Upper lobe of left lung (tissue), 6 donors: ENCODE results near the gene ARID4B. TPM values are rescaled to one million over a fixed set of nuclear protein-coding genes. Genes with fewer than 3 reads are reported as not detected.

Source experiments
- ATAC-seq, 2 donors: fragments of 200-7000 bp; cut with Tn5 transposase; one replicate each; pipeline ENCODE4 v1.9.1; 2022; ENCODE audit warnings: mild to moderate bottlenecking in 2 of 2, moderate library complexity in 2 of 2; ENCODE audit not compliant: low FRiP score in 2 of 2
- DNase-seq, 2 donors: peaks; one replicate each; pipeline ENCODE4 v3.0.0-alpha.2; 2019 to 2020
- H3K27ac ChIP-seq, 4 donors: fragments of 200-600 bp; sonication (generic); one replicate each; pipeline ENCODE4 v1.5.1; 2016 to 2019
- H3K27me3 ChIP-seq, 4 donors: fragments of 200-600 bp; sonication (generic); one replicate each; pipeline ENCODE4 v1.5.1; 2017 to 2019
- H3K36me3 ChIP-seq, 4 donors: fragments of 200-600 bp; sonication (generic); one replicate each; pipeline ENCODE4 v1.5.1; 2016 to 2019
- H3K4me1 ChIP-seq, 4 donors: fragments of 200-600 bp; sonication (generic); one replicate each; pipeline ENCODE4 v1.5.1; 2018 to 2019
- H3K4me3 ChIP-seq, 4 donors: fragments of 200-600 bp; sonication (generic); one replicate each; pipeline ENCODE4 v1.5.1; 2017 to 2019; ENCODE audit warnings: mild to moderate bottlenecking in 2 of 4, moderate library complexity in 1 of 4
- H3K9me3 ChIP-seq, 4 donors: fragments of 200-600 bp; sonication (generic); one replicate each; pipeline ENCODE4 v1.5.1; 2018 to 2019
- EP300 ChIP-seq, 4 donors: sonication (generic); formaldehyde crosslinking; IDR thresholded peaks; one replicate each; pipeline ENCODE4 v1.5.1; 2017; ENCODE audit warnings: antibody characterized with exemption in 4 of 4, control low read depth in 2 of 4
- POLR2A ChIP-seq, 4 donors: fragments of 450-650 bp; IDR thresholded peaks; one replicate each; pipeline ENCODE4 v1.5.1; 2016 to 2017; ENCODE audit warnings: antibody characterized with exemption in 4 of 4, mild to moderate bottlenecking in 2 of 4
- POLR2AphosphoS5 ChIP-seq, 2 donors: sonication (generic); formaldehyde crosslinking; IDR thresholded peaks; one replicate each; pipeline ENCODE4 v1.5.1; 2017; ENCODE audit warnings: antibody characterized with exemption in 2 of 2
- WGBS, 2 donors: methylation state at CpG; one replicate each; pipeline ENCODE4 v1.1.5; 2017 to 2018; 5-methylcytosine and 5-hydroxymethylcytosine counted together
- total RNA-seq, 6 donors: library from RNA; depleted of rRNA in 4 of 6; stranded (reverse); fragments of >200 nt in 4 of 6; gene quantifications; one replicate each; pipeline versions ENCODE4 v1.1.0 to v1.2.1, GENCODE V29; 2016 to 2021
- TF ChIP-seq, protein P1 (sequence below), 6 experiments: fragments of 450-650 bp in 4 of 6; fragments of 200-600 bp in 2 of 6; sonication (generic) in 2 of 6; IDR thresholded peaks; one replicate each; pipeline ENCODE4 v1.5.1; 2016 to 2019; ENCODE audit warnings: antibody characterized with exemption in 6 of 6
- donor health status: DM: no; HTN: no; CAD: no; lungs with moderate emphysema.
- donor health status: DM: no; HTN: yes; CAD: no; lungs with severe emphysema.

ARID4B gene
- total RNA-seq, 6 donors from 2014 or later, result 31.1 to 90.1 (median 51.3) TPM

GRCh38 chr1:235351898-235352297 is 23.9 kb upstream of the ARID4B start:
- no peak overlapping the region for H3K27ac ChIP-seq
- no peak for ATAC-seq
- TF ChIP-seq POLR2AphosphoS5 (IDR thresholded peaks at IDR 0.05), result no peak
- TF ChIP-seq POLR2A (IDR thresholded peaks at IDR 0.05), result no peak
- no peak for TF ChIP-seq EP300 (IDR thresholded peaks at IDR 0.05)
- TF ChIP-seq, protein P1, sequence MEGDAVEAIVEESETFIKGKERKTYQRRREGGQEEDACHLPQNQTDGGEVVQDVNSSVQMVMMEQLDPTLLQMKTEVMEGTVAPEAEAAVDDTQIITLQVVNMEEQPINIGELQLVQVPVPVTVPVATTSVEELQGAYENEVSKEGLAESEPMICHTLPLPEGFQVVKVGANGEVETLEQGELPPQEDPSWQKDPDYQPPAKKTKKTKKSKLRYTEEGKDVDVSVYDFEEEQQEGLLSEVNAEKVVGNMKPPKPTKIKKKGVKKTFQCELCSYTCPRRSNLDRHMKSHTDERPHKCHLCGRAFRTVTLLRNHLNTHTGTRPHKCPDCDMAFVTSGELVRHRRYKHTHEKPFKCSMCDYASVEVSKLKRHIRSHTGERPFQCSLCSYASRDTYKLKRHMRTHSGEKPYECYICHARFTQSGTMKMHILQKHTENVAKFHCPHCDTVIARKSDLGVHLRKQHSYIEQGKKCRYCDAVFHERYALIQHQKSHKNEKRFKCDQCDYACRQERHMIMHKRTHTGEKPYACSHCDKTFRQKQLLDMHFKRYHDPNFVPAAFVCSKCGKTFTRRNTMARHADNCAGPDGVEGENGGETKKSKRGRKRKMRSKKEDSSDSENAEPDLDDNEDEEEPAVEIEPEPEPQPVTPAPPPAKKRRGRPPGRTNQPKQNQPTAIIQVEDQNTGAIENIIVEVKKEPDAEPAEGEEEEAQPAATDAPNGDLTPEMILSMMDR (IDR thresholded peaks at IDR 0.05), result no peak
- H3K4me1 ChIP-seq, result no peaks in the 10 kb centered on the region
- H3K4me3 ChIP-seq, result no peak overlapping the region
- WGBS, 2 donors, result 80 to 84% methylated on average over 3 of the region's 3 CpGs
- H3K9me3 ChIP-seq, result no peaks in the 10 kb centered on the region
- no peaks in the 10 kb centered on the region for H3K36me3 ChIP-seq
- no peak for DNase-seq
- no peaks in the 10 kb centered on the region for H3K27me3 ChIP-seq

GRCh38 chr1:235351441-235351840 is 23.5 kb upstream of the ARID4B start:
- 87 to 95% methylated on average over 3 of the region's 3 CpGs for WGBS, 2 donors

DNA sequence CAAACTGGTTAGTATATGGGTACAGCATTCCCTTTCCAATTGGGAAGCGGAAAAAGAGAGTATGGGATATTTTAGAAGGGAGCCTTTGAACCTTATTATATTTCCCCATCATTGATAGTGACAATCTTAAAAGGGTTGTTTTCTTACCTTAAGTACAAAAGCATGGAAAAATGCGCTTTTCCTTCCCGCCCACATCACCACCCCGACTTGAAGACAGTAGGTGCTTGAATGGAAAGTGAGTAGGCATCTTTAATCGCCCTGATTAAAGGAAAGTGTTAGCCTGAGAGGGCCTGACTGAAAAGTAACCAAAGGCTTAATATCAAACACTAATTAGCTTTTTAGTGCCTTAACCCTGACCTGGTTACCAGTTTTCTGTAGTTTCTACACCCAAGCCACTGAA is 15.7 kb upstream of the ARID4B start:
- Histone ChIP-seq H3K4me1 (no peaks in the 10 kb centered on the region), H3K27me3 (no peaks in the 10 kb centered on the region), H3K27ac (no peak overlapping the region), H3K36me3 (peaks cover 0 to 35% (median 22%) of the 10 kb centered on the region in 4 donors), H3K9me3 (no peaks in the 10 kb centered on the region), H3K4me3 (no peak overlapping the region)
- ATAC-seq (no peak), DNase-seq (no peak)
- 94 to 97% methylated on average over 5 of the region's 5 CpGs for WGBS, 2 donors
- TF ChIP-seq, protein P1 (IDR thresholded peaks at IDR 0.05), result no peak
- TF ChIP-seq POLR2A (IDR thresholded peaks at IDR 0.05) (no peak), EP300 (IDR thresholded peaks at IDR 0.05) (no peak), POLR2AphosphoS5 (IDR thresholded peaks at IDR 0.05) (no peak)

More at GRCh38 chr1:235351441-235351840, 23.5 kb upstream of the ARID4B start:
- H3K27ac ChIP-seq, result no peak overlapping the region
- no peaks in the 10 kb centered on the region for H3K9me3 ChIP-seq
- H3K36me3 ChIP-seq, result peaks cover 0 to under 1% (median 0%) of the 10 kb centered on the region in 4 donors
- ATAC-seq, result no peak
- DNase-seq, result no peak
- H3K4me1 ChIP-seq, result no peaks in the 10 kb centered on the region
- no peak for TF ChIP-seq EP300 (IDR thresholded peaks at IDR 0.05)
- TF ChIP-seq, protein P1 (IDR thresholded peaks at IDR 0.05), result no peak
- TF ChIP-seq POLR2AphosphoS5 (IDR thresholded peaks at IDR 0.05), result no peak
- TF ChIP-seq POLR2A (IDR thresholded peaks at IDR 0.05), result no peak
- H3K4me3 ChIP-seq, result no peak overlapping the region
- H3K27me3 ChIP-seq, result no peaks in the 10 kb centered on the region

- DNase-seq (no peak), ATAC-seq (no peak)
- H3K27me3 ChIP-seq, result no peaks in the 10 kb centered on the region
- H3K36me3 ChIP-seq, result peaks cover 0 to 44% (median 24%) of the 10 kb centered on the region in 4 donors
- H3K4me1 ChIP-seq, result peaks cover 0 to 3% (median 0%) of the 10 kb centered on the region in 4 donors
- WGBS, 2 donors, result 95 to 97% methylated on average over 3 of the region's 3 CpGs
- H3K4me3 ChIP-seq, result no peak overlapping the region
- TF ChIP-seq POLR2AphosphoS5 (IDR thresholded peaks at IDR 0.05), result no peak
- H3K9me3 ChIP-seq, result no peaks in the 10 kb centered on the region
- H3K27ac ChIP-seq, result no peak overlapping the region
Measured at GRCh38 chr1:235342471-235342870, 14.5 kb upstream of the ARID4B start.

DNA sequence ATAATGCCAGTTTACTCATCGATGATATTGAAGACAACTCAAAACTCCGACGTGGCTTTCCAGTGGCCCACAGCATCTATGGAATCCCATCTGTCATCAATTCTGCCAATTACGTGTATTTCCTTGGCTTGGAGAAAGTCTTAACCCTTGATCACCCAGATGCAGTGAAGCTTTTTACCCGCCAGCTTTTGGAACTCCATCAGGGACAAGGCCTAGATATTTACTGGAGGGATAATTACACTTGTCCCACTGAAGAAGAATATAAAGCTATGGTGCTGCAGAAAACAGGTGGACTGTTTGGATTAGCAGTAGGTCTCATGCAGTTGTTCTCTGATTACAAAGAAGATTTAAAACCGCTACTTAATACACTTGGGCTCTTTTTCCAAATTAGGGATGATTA is 14.1 kb upstream of the ARID4B start:
- Histone ChIP-seq H3K27me3 (no peaks in the 10 kb centered on the region), H3K36me3 (peaks cover 0 to 49% (median 24%) of the 10 kb centered on the region in 4 donors), H3K4me3 (no peak overlapping the region), H3K9me3 (no peaks in the 10 kb centered on the region), H3K4me1 (peaks cover 1 to 8% (median 2%) of the 10 kb centered on the region in 4 donors), H3K27ac (no peak overlapping the region)
- TF ChIP-seq EP300 (IDR thresholded peaks at IDR 0.05) (no peak), POLR2A (IDR thresholded peaks at IDR 0.05) (no peak), POLR2AphosphoS5 (IDR thresholded peaks at IDR 0.05) (no peak)
- TF ChIP-seq, protein P1 (IDR thresholded peaks at IDR 0.05), result no peak
- DNase-seq, result no peak
- ATAC-seq, result no peak
- WGBS, 2 donors, result 70 to 73% methylated on average over 6 of the region's 6 CpGs
